GM12878 (cell line): ENCODE measurements around the gene IGSF8. TPM values are rescaled to one million over a fixed set of nuclear protein-coding genes. Genes with fewer than 3 reads are reported as not detected.

Experiments used
- ATAC-seq: fragments of 200-7000 bp; cut with Tn5 transposase; 3 replicates; pipeline ENCODE4 v1.9.1; 2020; ENCODE audit warnings: mild to moderate bottlenecking, moderate library complexity
- BruUV-seq: library from RNA; stranded (reverse); fragments of 400-500 nt; replicated peaks from 2 replicates; lab custom pipeline; 2021; lab: Mats Ljungman, UMichigan
- CTCF ChIA-PET: fragments of 300-600 bp; sonication (Branson Sonifier 250); formaldehyde crosslinking; extraction: SDS; loops from one replicate; lab custom pipeline; 2021; ENCODE audit warnings: inconsistent platforms; lab: Yijun Ruan, JAX
- POLR2A ChIA-PET: fragments of 350-600 bp; formaldehyde crosslinking; extraction: SDS; loops from one replicate; lab custom pipeline; 2021; ENCODE audit warnings: inconsistent platforms; lab: Charles Lee
- RAD21 ChIA-PET: fragments of 300-600 bp; sonication (Branson Sonifier 250); formaldehyde crosslinking; loops from one replicate; lab custom pipeline; 2023; ENCODE audit warnings: antibody characterized with exemption; ENCODE audit not compliant: unreplicated experiment; lab: Charles Lee
- SMC1A ChIA-PET: fragments of 300-600 bp; sonication (Branson Sonifier 250); formaldehyde crosslinking; loops from one replicate; lab custom pipeline; 2023; ENCODE audit not compliant: unreplicated experiment, uncharacterized antibody; lab: Charles Lee
- DNase-seq: peaks from one replicate; pipeline ENCODE4 v3.0.0-alpha.2; 2011; ENCODE audit warnings: low read depth, low spot score
- FAIRE-seq: peaks from 3 replicates; lab custom pipeline; 2011; peaks lifted over from hg19 to GRCh38; lab: Jason Lieb, UNC
- H2AFZ ChIP-seq: 2 replicates; pipeline ENCODE4 v1.6.0; 2011; ENCODE audit warnings: low read depth, low read length, control low read depth; ENCODE audit not compliant: control insufficient read depth
- H3K27ac ChIP-seq: 2 replicates; pipeline ENCODE4 v1.5.1; 2011; ENCODE audit warnings: control low read depth; ENCODE audit not compliant: control insufficient read depth, insufficient read depth
- H3K27me3 ChIP-seq, 2 experiments: replicated peaks in 1 of 2; 2 replicates each; pipeline versions ENCODE4 v1.6.0 to v1.6.1; 2011; ENCODE audit warnings: low read length in 1 of 2; ENCODE audit not compliant: control insufficient read depth in 2 of 2, insufficient read depth in 2 of 2
- H3K36me3 ChIP-seq, 2 experiments: 2 replicates each; pipeline ENCODE4 v1.5.1; 2011; ENCODE audit warnings: low read length in 1 of 2; ENCODE audit not compliant: control insufficient read depth in 2 of 2, insufficient read depth in 2 of 2
- H3K4me1 ChIP-seq: 2 replicates; pipeline ENCODE4 v1.6.1; 2011; ENCODE audit warnings: mild to moderate bottlenecking, low read length, moderate library complexity, mixed read lengths; ENCODE audit not compliant: control insufficient read depth, insufficient read depth
- H3K4me2 ChIP-seq: 2 replicates; pipeline ENCODE4 v1.6.0; 2011; ENCODE audit warnings: control low read depth; ENCODE audit not compliant: control insufficient read depth, insufficient read depth
- H3K4me3 ChIP-seq: fragments of 200-600 bp; sonication (generic); 2 replicates; pipeline ENCODE4 v1.5.1; 2016
- H3K79me2 ChIP-seq: 2 replicates; pipeline ENCODE4 v1.6.0; 2011; ENCODE audit warnings: low read length; ENCODE audit not compliant: control insufficient read depth, insufficient read depth
- H3K9ac ChIP-seq: 2 replicates; pipeline ENCODE4 v1.8.0; 2011; ENCODE audit warnings: low read length, control low read depth, mixed read lengths; ENCODE audit not compliant: control insufficient read depth, insufficient read depth
- H3K9me3 ChIP-seq: replicated peaks from 3 replicates; pipeline ENCODE4 v1.5.1; 2011; ENCODE audit warnings: mild to moderate bottlenecking, low read length; ENCODE audit not compliant: control insufficient read depth, insufficient read depth
- H4K20me1 ChIP-seq: 2 replicates; pipeline ENCODE4 v1.6.0; 2011; ENCODE audit not compliant: control insufficient read depth, insufficient read depth
- BACH1 ChIP-seq: fragments of 450-650 bp; IDR thresholded peaks from 2 replicates; pipeline ENCODE4 v1.6.1; 2017; ENCODE audit warnings: mild to moderate bottlenecking, borderline replicate concordance
- CHD2 ChIP-seq: IDR thresholded peaks from 2 replicates; pipeline ENCODE4 v1.6.1; 2011; ENCODE audit warnings: low read depth, low read length, improper control_type of control experiment, borderline replicate concordance
- IRF4 ChIP-seq: IDR thresholded peaks from 2 replicates; pipeline ENCODE4 v1.6.1; 2011; ENCODE audit warnings: low read depth, low read length
- JUND ChIP-seq: IDR thresholded peaks from 2 replicates; pipeline ENCODE4 v1.6.1; 2012; ENCODE audit warnings: low read depth, mild to moderate bottlenecking, low read length, improper control_type of control experiment, moderate library complexity
- MYB ChIP-seq: fragments of 150-350 bp; IDR thresholded peaks from 2 replicates; pipeline ENCODE4 v1.6.1; 2014; ENCODE audit warnings: mild to moderate bottlenecking, low read depth, low read length, borderline replicate concordance
- PAX8 ChIP-seq: fragments of 450-650 bp; IDR thresholded peaks from 2 replicates; pipeline ENCODE4 v1.6.1; 2017; ENCODE audit warnings: mild to moderate bottlenecking, moderate library complexity
- SIN3A ChIP-seq: IDR thresholded peaks from 2 replicates; pipeline ENCODE4 v1.6.1; 2012; ENCODE audit warnings: low read depth, low read length, improper control_type of control experiment
- SIX5 ChIP-seq: IDR thresholded peaks from 2 replicates; pipeline ENCODE4 v1.6.1; 2011; ENCODE audit warnings: mild to moderate bottlenecking, low read depth, low read length, moderate library complexity; ENCODE audit not compliant: severe bottlenecking
- TCF3 ChIP-seq: IDR thresholded peaks from 2 replicates; pipeline ENCODE4 v1.6.1; 2012; ENCODE audit warnings: low read depth, mild to moderate bottlenecking, low read length, borderline replicate concordance; ENCODE audit not compliant: insufficient read depth
- WRNIP1 ChIP-seq: IDR thresholded peaks from 2 replicates; pipeline ENCODE4 v1.6.1; 2011; ENCODE audit warnings: low read depth, low read length, improper control_type of control experiment, borderline replicate concordance
- ZNF24 ChIP-seq: fragments of 450-650 bp; IDR thresholded peaks from 2 replicates; pipeline ENCODE4 v1.6.1; 2017; ENCODE audit warnings: antibody characterized with exemption, mild to moderate bottlenecking
- WGBS: methylation state at CpG from one replicate; pipeline ENCODE4 v1.1.6; 2016; ENCODE audit warnings: low lambda C conversion rate; ENCODE audit not compliant: insufficient replicate concordance, insufficient coverage; ENCODE audit errors: missing lambda C conversion rate; 5-methylcytosine and 5-hydroxymethylcytosine counted together
- in situ Hi-C: fragments of 300-500 bp; cut with MboI; formaldehyde crosslinking; loops from 9 replicates; pipeline ENCODE4 v1.14.3; 2018; ENCODE audit warnings: mixed read lengths
- intact Hi-C: fragments of 100-400 bp; cut with micrococcal nuclease; formaldehyde crosslinking; loops from one replicate; pipeline ENCODE4 v1.14.2; 2022; ENCODE audit not compliant: unreplicated experiment
- polyA plus RNA-seq, 11 experiments: library from polyadenylated mRNA; depleted of rRNA in 4 of 11; unstranded in 6 of 11; stranded (reverse) in 5 of 11; fragments of >200 nt; fragmentation: Nextera tagmentation in 4 of 11; fragmentation: Illumina TruSeq in 1 of 11; extraction: Ambion mirVana in 4 of 11; extraction: Trizol in 1 of 11; gene quantifications; 1 replicate in 1 of 11; 2 replicates in 10 of 11; pipeline versions ENCODE4 v1.2.1 to v1.2.3, GENCODE V29; 2011 to 2016; ENCODE audit warnings: inconsistent platforms in 2 of 11, missing spikeins in 2 of 11, low read depth in 1 of 11
- total RNA-seq, 4 experiments: library from RNA; depleted of rRNA in 3 of 4; stranded (reverse); fragments of >200 nt in 3 of 4; fragmentation: Illumina TruSeq in 1 of 4; extraction: Trizol in 1 of 4; gene quantifications; 2 replicates each; pipeline versions ENCODE4 v1.2.1 to v1.2.3, GENCODE V29; 2013 to 2021

Gene IGSF8
- total and polyA plus RNA-seq, 10 of the 15 experiments (the other 5 are each of a cell fraction or from before 2014, with no cell fraction given): 0.64 to 24.7 (median 13.9) TPM

DNA sequence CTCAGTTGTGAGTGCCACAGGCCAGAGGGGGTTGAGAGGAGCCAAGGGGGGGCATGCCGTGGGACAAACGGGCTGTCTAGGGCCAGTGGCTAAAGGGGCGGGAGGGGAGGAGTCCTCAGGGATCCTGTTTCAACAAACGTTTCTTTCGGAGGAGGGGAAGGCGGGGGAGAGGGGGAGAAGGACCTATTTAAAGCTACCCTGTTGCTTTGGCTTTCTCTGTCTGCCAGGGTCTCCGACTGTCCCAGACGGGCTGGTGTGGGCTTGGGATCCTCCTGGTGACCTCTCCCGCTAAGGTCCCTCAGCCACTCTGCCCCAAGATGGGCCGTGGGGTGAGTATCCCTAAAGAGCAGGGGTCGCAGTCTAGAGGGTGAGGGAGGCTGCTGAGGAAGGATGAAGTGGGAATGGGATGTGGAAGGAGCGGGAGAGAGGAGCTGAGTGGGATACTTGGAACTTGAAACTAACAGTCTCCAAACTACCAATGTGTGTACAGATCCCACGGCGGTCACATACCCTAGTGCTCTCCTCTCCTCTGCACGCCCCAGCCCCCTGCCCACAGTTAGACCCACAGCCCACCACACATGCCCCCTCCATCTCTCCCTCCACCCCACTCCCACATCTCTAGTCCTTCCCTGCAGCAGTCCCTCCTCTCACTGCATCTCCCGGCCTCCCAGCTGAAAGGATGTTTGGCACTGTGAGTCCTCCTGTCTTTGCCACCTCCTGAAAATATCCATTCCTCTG lies 17.3 kb upstream of the IGSF8 start, which contains the start of gene ATP1A2 (continued):
- TF ChIP-seq BACH1 (no peak), JUND (no peak), TCF3 (no peak), PAX8 (no peak), SIX5 (no peak), ZNF24 (no peak), IRF4 (no peak), SIN3A (no peak)

DNA sequence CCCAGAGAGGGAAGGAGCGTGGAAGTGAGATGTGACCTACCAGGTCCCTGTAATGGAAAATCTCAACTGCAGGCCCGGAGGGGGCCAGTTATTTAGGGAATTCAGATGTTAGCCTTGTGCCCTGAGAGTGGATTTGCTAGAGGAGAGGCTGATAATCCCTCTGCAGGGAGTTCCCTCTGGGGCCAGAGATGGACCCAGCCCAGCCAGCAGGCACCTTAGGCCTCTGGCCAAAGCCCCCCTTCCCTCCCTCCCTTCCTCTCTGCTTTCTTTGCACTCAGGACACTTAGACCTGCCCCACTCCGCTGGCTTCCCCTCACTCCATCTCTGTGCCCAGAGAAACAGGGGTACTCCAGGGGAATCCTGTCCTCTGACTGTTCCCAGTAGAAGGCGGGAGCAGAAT lies 15.7 kb upstream of the IGSF8 start:
- no peak overlapping the region for H3K4me2 ChIP-seq
- WGBS: 29% methylated on average over 4 of the region's 4 CpGs
- H3K36me3 ChIP-seq: no peaks in the 10 kb centered on the region
- ChIA-PET CTCF (interaction anchor here (1.3 kb wide), 1 partner anchor 10 kb away, joined by 3 read pairs; no protein-coding TSS in a partner anchor), SMC1A (no interaction called here), POLR2A (no interaction called here), RAD21 (no interaction called here)
- no peak overlapping the region for H3K9ac ChIP-seq
- 0 out of 2 replicates have a peak, but pooled peaks cover 3% of the 10 kb centered on the region for H4K20me1 ChIP-seq
- H3K4me1 ChIP-seq: no peaks in the 10 kb centered on the region
- H3K27ac ChIP-seq: no peak overlapping the region
- H3K9me3 ChIP-seq: no peaks in the 10 kb centered on the region
- no peaks in the 10 kb centered on the region for H3K79me2 ChIP-seq
- BruUV-seq: no TSS peak
- no peak overlapping the region for H3K4me3 ChIP-seq
- ATAC-seq (no peak), DNase-seq (no peak), FAIRE-seq (no peak)
- H3K27me3 ChIP-seq: peaks cover 0 to 7% of the 10 kb centered on the region in 2 experiments; a peak in 3 of 4 replicates
- no peak overlapping the region for H2AFZ ChIP-seq
- intact Hi-C loops (no loop called here), in situ Hi-C loops (no loop called here)
- TF ChIP-seq CHD2 (no peak), IRF4 (no peak), WRNIP1 (no peak), MYB (no peak)
